Inflammatory macrophage treated with lipopolysaccharide for 1 hour (primary cell): ENCODE data around the gene RASL11B.
A peak's percentile ranks its signal among the peaks of the same experiment; 100 is the strongest.

Experiments used
- DNase-seq, 2 donors: peaks; one replicate each; pipeline ENCODE4 v3.0.0-alpha.2; 2020 to 2022

Gene RASL11B

DNA sequence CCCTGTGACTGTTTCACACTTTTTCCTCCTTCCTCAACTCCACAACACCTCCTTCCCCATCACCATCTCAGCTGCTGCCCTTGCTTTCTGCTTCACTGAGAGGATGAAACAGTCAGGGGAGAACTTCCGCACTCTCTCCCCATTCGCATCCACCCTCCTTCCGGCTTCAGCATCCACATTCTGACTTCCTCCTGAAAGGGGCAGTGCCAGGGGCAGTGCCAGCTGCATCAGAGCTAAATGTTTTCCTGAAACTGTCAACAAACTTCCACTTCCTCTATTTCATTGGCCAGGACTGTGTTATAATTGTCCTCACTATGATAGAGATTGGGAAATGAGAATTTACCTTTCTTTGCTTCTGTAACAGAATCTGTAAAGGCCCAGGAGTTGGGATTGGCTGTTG is 18.2 kb upstream of the RASL11B start:
- DNase-seq: peak; percentile 37 to 42

GRCh38 chr4:52844596-52844995 is 17.5 kb upstream of the RASL11B start:
- DNase-seq: no peak

GRCh38 chr4:52846502-52846901 is 15.6 kb upstream of the RASL11B start:
- no peak for DNase-seq

DNA sequence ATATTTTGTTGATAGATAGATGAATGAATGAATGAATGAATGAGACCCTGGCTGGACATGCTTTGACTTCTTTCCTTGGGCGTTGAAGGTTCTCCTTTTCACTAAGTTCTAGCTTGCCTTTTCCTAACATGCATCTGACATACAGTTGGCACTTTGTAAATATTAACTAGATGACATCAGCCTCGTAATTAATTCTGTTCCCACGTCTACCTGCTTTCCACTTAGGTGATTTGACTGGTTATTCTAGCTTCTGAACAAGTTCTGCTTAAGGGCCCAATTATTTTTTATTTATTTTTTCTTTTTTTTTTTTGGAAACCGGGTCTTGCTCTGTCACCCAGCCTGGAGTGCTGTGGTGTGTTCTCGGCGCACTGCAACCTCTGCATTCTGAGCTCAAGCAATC is 13.9 kb upstream of the RASL11B start:
- no peak for DNase-seq

DNA sequence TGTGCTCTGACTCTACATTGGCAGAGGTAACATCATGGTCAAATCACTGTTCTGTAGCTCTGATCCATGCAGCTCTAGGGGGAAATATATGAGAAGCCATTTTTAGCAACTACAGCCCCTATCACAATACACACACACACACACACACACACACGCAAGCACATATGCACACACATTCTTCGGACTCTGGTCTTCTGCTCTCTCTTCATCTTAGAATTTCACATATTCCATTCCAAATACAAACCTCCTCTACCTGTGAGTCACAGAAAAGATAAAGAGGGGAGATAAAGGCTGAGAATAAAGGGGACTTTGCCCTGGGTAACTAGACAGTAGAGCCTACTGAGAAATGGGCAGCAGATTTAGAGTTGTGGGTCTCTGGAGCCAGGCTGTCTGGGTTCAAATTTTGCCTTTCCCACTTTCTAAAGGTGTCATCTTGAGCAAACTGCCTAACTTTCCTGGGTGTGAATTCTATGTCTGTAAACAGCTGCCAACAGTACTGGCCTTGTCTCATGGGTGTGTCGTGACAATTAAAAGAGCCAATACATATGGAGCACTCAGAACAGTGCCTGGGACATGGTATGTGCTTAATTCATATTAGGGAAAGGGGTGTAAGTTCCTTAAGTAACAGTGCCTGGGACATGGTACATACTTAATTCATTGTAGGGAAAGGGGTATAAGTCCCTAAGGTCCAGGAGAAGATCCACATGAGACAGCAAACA is 11.6 kb upstream of the RASL11B start:
- no peak for DNase-seq

GRCh38 chr4:52852041-52852440 is 10.1 kb upstream of the RASL11B start:
- DNase-seq: no peak

- no peak for DNase-seq
These were observed 9.4 kb upstream of the RASL11B start for GRCh38 chr4:52852711-52853110.

- peak; percentile 23 to 58 for DNase-seq
These were observed 8.8 kb upstream of the RASL11B start for GRCh38 chr4:52853351-52853750.

- peak; percentile 27 to 78 for DNase-seq
These were observed 5.3 kb upstream of the RASL11B start for GRCh38 chr4:52856801-52857200.

- no peak for DNase-seq
These were observed 1.8 kb upstream of the RASL11B start for GRCh38 chr4:52860361-52860760.

DNA sequence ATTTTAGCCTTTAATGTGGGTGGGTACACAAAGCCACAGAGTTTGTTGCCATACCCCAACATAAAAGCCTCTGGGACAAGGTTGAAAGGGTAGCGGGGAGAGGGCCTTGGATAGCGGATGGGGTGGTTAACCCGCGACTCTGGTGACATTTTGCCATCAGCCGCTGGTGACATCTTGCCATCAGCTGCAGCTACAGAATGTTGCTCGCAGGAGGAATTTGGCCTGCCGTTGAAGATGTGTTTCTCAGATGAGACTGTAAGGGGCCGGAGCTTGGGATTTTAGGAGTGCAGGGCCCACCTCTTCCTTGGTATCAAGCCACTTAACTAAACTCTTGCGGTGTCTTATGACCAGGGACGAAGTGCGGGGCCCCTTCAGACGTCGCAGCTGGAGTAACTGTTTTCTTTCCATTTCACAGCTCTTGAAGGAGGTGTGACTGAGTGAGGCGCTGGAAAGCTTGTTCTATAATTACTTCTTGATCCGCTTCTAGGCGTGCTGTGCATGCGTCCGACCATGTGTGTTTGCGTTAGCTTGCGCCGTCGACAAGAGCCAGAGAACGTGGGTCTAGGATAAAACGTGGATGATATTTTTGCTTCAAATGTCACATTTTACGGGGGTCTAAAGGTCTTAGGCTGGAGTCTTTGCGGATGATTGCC is 820 bp upstream of the RASL11B start:
- no peak for DNase-seq

DNA sequence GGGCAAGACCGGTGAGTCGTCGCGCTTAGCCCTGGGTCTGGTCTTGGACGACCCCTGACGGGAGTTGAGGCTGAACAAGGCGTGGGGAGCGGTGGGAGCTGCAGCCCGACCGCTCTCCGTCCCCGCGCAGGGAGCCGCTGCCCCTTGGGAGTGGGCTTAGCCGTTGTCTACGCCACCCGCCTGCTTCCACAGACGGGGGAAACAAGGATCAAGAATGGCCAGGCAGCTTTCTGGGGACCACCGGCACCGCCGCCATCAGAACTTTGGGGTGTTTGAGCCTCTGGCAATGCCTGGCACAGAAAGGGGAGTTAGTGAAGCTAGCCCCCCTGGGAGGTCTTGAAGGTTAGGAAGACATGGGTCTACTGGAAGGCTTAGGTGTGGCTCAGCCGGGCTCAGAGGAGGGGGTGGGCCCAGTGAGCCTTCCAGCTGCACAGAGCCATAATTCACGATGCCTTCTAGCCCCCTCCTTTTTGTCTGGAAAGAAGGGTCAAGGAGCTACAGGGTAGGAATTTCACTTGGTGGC is 583 bp downstream of the RASL11B start:
- DNase-seq: no peak

GRCh38 chr4:52863324-52863723 is 1.2 kb downstream of the RASL11B start:
- DNase-seq: no peak

GRCh38 chr4:52864793-52865192 is 2.7 kb downstream of the RASL11B start:
- no peak for DNase-seq

DNA sequence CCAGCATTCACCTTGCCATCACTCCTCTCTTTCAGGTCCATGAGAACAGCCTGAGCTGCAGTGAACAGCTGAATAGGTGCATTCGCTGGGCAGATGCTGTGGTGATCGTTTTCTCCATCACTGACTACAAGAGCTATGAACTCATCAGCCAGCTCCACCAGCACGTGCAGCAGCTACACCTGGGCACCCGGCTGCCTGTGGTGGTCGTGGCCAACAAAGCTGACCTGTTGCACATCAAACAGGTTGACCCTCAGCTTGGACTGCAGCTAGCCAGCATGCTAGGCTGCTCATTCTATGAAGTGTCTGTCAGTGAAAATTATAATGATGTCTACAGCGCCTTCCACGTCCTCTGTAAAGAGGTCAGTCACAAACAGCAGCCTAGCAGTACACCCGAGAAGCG is 3.2 kb downstream of the RASL11B start:
- no peak for DNase-seq

DNA sequence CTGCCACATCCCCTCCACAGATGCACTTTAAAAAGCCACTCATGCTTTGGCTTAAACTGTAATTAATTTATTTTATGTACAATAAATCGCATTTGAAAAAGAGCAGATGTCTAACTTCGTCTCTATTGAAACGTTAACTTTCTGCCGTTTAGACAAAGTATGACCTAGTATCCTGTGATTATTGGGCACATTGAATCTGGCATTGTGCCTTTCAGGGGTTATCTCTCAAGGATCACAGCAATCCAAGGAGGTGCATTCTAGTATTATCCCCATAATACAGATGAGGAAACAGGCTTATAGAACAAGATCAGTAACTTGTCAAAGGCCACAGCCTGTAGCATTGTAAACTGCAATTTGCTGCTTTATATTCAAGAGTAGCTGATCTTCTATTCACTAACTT is 4.6 kb downstream of the RASL11B start:
- no peak for DNase-seq

DNA sequence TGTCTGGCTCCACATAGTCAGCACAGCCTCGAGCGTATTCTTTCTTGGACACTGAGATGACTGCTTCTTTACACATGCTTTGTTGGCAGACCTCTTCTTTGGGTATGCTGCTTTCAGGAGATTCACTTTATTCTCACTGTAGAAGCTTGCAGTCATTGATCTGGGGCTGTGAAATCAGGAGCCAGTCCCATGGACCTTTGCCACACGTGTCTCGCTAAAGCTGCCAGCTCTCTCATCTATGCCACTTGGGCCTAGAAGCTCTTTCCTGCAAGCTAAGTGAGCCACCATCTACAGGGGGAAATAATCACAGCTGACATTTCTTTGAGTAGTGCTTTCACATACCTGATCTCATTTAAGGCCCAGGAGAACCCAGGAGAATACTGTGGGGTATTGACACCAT is 5.0 kb downstream of the RASL11B start:
- DNase-seq: no peak

DNA sequence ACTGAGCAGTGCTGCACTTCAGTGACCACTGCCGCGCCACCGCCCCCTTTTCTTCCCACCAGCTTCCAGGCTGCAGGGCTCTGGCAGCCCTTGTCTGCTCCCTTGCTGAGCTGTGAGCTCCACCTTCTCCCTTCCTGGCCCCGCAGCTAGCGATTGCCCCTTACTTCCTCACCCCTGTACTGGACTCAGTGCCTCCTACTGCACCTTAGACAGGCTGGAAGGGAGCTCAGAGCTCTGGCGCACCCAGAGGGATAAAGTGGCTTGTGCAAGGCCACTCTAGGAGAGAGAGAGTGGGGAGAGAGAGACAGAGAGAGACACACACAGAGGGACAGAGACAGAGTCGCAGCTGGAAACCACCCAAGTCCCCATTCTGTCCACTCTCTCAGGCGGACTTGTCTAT is 6.0 kb downstream of the RASL11B start:
- no peak for DNase-seq

GRCh38 chr4:52869196-52869595 is 7.1 kb downstream of the RASL11B start:
- no peak for DNase-seq

- no peak for DNase-seq
These were observed 7.5 kb downstream of the RASL11B start for GRCh38 chr4:52869656-52870055.

- no peak for DNase-seq
These were observed 8.1 kb downstream of the RASL11B start for GRCh38 chr4:52870225-52870624.

DNA sequence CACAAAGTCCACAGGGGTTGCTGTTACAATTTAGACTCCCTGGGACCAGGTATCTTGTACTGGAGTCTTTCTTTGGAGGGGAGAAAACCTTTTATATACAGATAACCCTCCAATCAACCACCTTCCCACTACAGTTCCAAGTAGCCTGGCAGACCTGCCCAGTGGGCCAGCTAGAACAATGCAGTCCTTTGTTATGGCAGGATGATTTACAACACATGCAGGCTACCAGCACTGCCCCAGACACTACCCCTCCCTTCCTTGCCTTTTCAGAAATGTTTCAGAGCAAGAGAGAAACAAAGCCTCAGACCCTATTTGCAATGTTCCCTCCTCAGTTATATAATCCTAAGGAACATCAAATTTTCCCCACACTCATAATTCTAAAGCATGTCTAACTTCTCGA is 11.1 kb downstream of the RASL11B start:
- DNase-seq: no peak

GRCh38 chr4:52873861-52874343 is 11.8 kb downstream of the RASL11B start:
- DNase-seq: no peak

DNA sequence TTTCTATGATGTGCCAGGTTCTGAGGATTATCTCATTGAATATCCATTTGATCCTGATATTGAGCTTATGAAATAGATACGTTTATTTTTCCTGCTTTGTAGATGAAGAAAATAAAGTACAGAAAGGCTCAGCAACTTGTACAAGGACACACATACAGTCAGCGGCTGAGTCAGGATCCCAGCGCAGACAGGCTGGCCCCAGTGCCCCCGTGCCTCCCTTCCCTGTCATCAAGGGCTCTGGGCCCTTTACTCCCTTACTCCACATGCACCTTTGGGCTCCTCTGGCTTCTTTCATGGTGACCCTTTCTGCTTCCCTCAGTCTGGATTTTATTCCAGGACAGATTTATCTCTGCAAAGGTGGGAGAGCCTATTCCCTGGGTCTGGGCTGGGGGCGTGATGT is 12.8 kb downstream of the RASL11B start:
- DNase-seq: no peak
